Glutamatergic neuron (in vitro differentiated cells): ENCODE data around the gene THEM4. TPM values are rescaled to one million over a fixed set of nuclear protein-coding genes. Genes with fewer than 3 reads are reported as not detected.
"Not testable (repeated sequence)": the region's sequence is repeated elsewhere in the genome, so short reads cannot be mapped to it uniquely, and the experiment has no call there.

Source experiments
- DNase-seq: peaks from one replicate; pipeline ENCODE4 v3.0.0; 2022
- H3K27ac Mint-ChIP-seq: one replicate; pipeline ENCODE4 v1.8.0; 2020; ENCODE audit warnings: mild to moderate bottlenecking, mixed read lengths, inconsistent platforms; ENCODE audit not compliant: unreplicated experiment
- H3K27me3 Mint-ChIP-seq: one replicate; pipeline ENCODE4 v1.8.0; 2020; ENCODE audit warnings: mild to moderate bottlenecking, moderate library complexity, mixed read lengths, inconsistent platforms; ENCODE audit not compliant: unreplicated experiment
- H3K36me3 Mint-ChIP-seq: one replicate; pipeline ENCODE4 v1.8.0; 2020; ENCODE audit warnings: mild to moderate bottlenecking, mixed read lengths, inconsistent platforms; ENCODE audit not compliant: unreplicated experiment
- H3K4me1 Mint-ChIP-seq: one replicate; pipeline ENCODE4 v1.8.0; 2020; ENCODE audit warnings: mild to moderate bottlenecking, low read depth, mixed read lengths, inconsistent platforms; ENCODE audit not compliant: unreplicated experiment
- H3K4me3 Mint-ChIP-seq: one replicate; pipeline ENCODE4 v1.8.0; 2020; ENCODE audit warnings: mild to moderate bottlenecking, mixed read lengths, inconsistent platforms; ENCODE audit not compliant: unreplicated experiment
- H3K9me3 Mint-ChIP-seq: one replicate; pipeline ENCODE4 v1.8.0; 2020; ENCODE audit warnings: mild to moderate bottlenecking, moderate library complexity, mixed read lengths, inconsistent platforms; ENCODE audit not compliant: unreplicated experiment
- CTCF ChIP-seq: fragments of 200-600 bp; sonication (generic); IDR thresholded peaks from one replicate; pipeline ENCODE4 v1.5.0; 2021; ENCODE audit not compliant: partially characterized antibody, unreplicated experiment
- total RNA-seq: library from RNA; stranded (reverse); fragmentation: NEBNext Ultra II Directional; extraction: Animal tissue kit (Norgen Biotek cat#: 25700); gene quantifications from one replicate; pipeline ENCODE4 v1.2.1, GENCODE V29; 2021; ENCODE audit not compliant: unreplicated experiment

THEM4 gene
- total RNA-seq, 1 donor from 2014 or later: 15.5 TPM

- no peak for DNase-seq
- Mint-ChIP-seq H3K4me3 (no peak overlapping the region), H3K27me3 (no peaks in the 10 kb centered on the region), H3K9me3 (no peaks in the 10 kb centered on the region), H3K36me3 (no peaks in the 10 kb centered on the region), H3K27ac (no peak overlapping the region), H3K4me1 (no peaks in the 10 kb centered on the region)
- no peak for TF ChIP-seq CTCF
Observed at GRCh38 chr1:151915061-151915686, 5.9 kb upstream of the THEM4 start.

- no peak for TF ChIP-seq CTCF
Observed at GRCh38 chr1:151914076-151914475, 4.8 kb upstream of the THEM4 start.

GRCh38 chr1:151912973-151913372 lies 3.7 kb upstream of the THEM4 start:
- Mint-ChIP-seq H3K9me3 (peaks cover 3% of the 10 kb centered on the region), H3K4me3 (no peak overlapping the region), H3K4me1 (no peaks in the 10 kb centered on the region), H3K36me3 (peaks cover 3% of the 10 kb centered on the region), H3K27me3 (peaks cover 2% of the 10 kb centered on the region), H3K27ac (no peak overlapping the region)
- TF ChIP-seq CTCF: no peak
- no peak for DNase-seq

More at GRCh38 chr1:151914076-151914475, 4.8 kb upstream of the THEM4 start:
- no peaks in the 10 kb centered on the region for H3K27me3 Mint-ChIP-seq
- H3K27ac Mint-ChIP-seq: no peak overlapping the region
- no peaks in the 10 kb centered on the region for H3K9me3 Mint-ChIP-seq
- no peak overlapping the region for H3K4me3 Mint-ChIP-seq
- DNase-seq: no peak
- no peaks in the 10 kb centered on the region for H3K4me1 Mint-ChIP-seq
- H3K36me3 Mint-ChIP-seq: no peaks in the 10 kb centered on the region

GRCh38 chr1:151908228-151908691 lies 1.1 kb downstream of the THEM4 start:
- H3K36me3 Mint-ChIP-seq: peaks cover 23% of the 10 kb centered on the region
- H3K27ac Mint-ChIP-seq: no peak overlapping the region
- peaks cover 4% of the 10 kb centered on the region for H3K27me3 Mint-ChIP-seq
- no peaks in the 10 kb centered on the region for H3K4me1 Mint-ChIP-seq
- no peak for DNase-seq
- peaks cover 6% of the 10 kb centered on the region for H3K9me3 Mint-ChIP-seq
- no peak for TF ChIP-seq CTCF
- H3K4me3 Mint-ChIP-seq: peak overlapping the region; percentile 81

GRCh38 chr1:151907363-151908139 lies 1.8 kb downstream of the THEM4 start:
- Mint-ChIP-seq H3K27ac (peak overlapping the region; percentile 74), H3K4me1 (no peaks in the 10 kb centered on the region), H3K27me3 (peaks cover 4% of the 10 kb centered on the region), H3K4me3 (no peak overlapping the region), H3K9me3 (peaks cover 6% of the 10 kb centered on the region), H3K36me3 (peaks cover 23% of the 10 kb centered on the region)
- no peak for TF ChIP-seq CTCF
- DNase-seq: no peak

- H3K4me3 Mint-ChIP-seq, H3K27me3 Mint-ChIP-seq, H3K4me1 Mint-ChIP-seq, H3K9me3 Mint-ChIP-seq, DNase-seq, H3K27ac Mint-ChIP-seq: not testable (repeated sequence)
- peaks cover 23% of the 10 kb centered on the region for H3K36me3 Mint-ChIP-seq
Observed at GRCh38 chr1:151906324-151906645, 3.0 kb downstream of the THEM4 start.
